Measurements from ENCODE around the gene TPCN1. TPM values are rescaled to one million over a fixed set of nuclear protein-coding genes. Genes with fewer than 3 reads are reported as not detected.

Gene TPCN1
- total RNA-seq, 1 donor from 2014 or later, result 51.9 TPM

- intact Hi-C loops (cut with DNase I), result no loop called here
- ATAC-seq (peak; percentile 91), DNase-seq (peak; percentile 94)
- peaks cover 22% of the 10 kb centered on the region for H3K4me1 ChIP-seq
- H3K4me3 ChIP-seq, result peak overlapping the region; percentile 79
- H3K9me3 ChIP-seq, result no peaks in the 10 kb centered on the region
- TF ChIP-seq CTCF (IDR thresholded peaks at IDR 0.05), result no peak
- H3K27ac ChIP-seq, result peak overlapping the region; percentile 98
- H3K36me3 ChIP-seq, result peaks cover 13% of the 10 kb centered on the region
- H3K27me3 ChIP-seq, result no peaks in the 10 kb centered on the region
These were observed 36.4 kb upstream of the TPCN1 start for GRCh38 chr12:113184900-113185179.

- ATAC-seq, result peak; percentile 91
These were observed 35.9 kb upstream of the TPCN1 start, which contains the start of the genes DDX54 and RITA1 for GRCh38 chr12:113185180-113186032. Gene DDX54, minus strand, starts transcription at chr12:113185478. Its CDS starts 27 bp downstream, at chr12:113185451. Gene RITA1, plus strand, starts transcription at chr12:113185721. Its CDS starts 1,026 bp downstream, at chr12:113186747.

GRCh38 chr12:113186033-113186365 lies 35.3 kb upstream of the TPCN1 start:
- no peaks in the 10 kb centered on the region for H3K9me3 ChIP-seq
- no peak for DNase-seq
- peak overlapping the region; percentile 98 for H3K27ac ChIP-seq
- no peaks in the 10 kb centered on the region for H3K27me3 ChIP-seq
- no peak for ATAC-seq
- TF ChIP-seq CTCF (IDR thresholded peaks at IDR 0.05), result no peak
- intact Hi-C loops (cut with DNase I), result no loop called here
- peak overlapping the region; percentile 79 for H3K4me3 ChIP-seq
- H3K4me1 ChIP-seq, result peaks cover 22% of the 10 kb centered on the region
- peaks cover 8% of the 10 kb centered on the region for H3K36me3 ChIP-seq

More at GRCh38 chr12:113185180-113186032, 35.9 kb upstream of the TPCN1 start, which contains the start of the genes DDX54 and RITA1:
- Histone ChIP-seq H3K27me3 (no peaks in the 10 kb centered on the region), H3K9me3 (no peaks in the 10 kb centered on the region), H3K36me3 (peaks cover 10% of the 10 kb centered on the region), H3K27ac (peak within 1 kb of the TSS; percentile 98), H3K4me3 (peak within 1 kb of the TSS; percentile 79), H3K4me1 (peaks cover 22% of the 10 kb centered on the region)
- intact Hi-C loops (cut with DNase I), result no loop called here
- DNase-seq, result peak; percentile 91
- no peak for TF ChIP-seq CTCF (IDR thresholded peaks at IDR 0.05)

- peaks cover 22% of the 10 kb centered on the region for H3K4me1 ChIP-seq
- no peaks in the 10 kb centered on the region for H3K27me3 ChIP-seq
- no peaks in the 10 kb centered on the region for H3K9me3 ChIP-seq
- H3K36me3 ChIP-seq, result peaks cover 15% of the 10 kb centered on the region
- no peak overlapping the region for H3K4me3 ChIP-seq
- no peak overlapping the region for H3K27ac ChIP-seq
- TF ChIP-seq CTCF (IDR thresholded peaks at IDR 0.05), result no peak
- no peak for DNase-seq
- no peak for ATAC-seq
- intact Hi-C loops (cut with DNase I), result no loop called here
These were observed 34.5 kb upstream of the TPCN1 start for GRCh38 chr12:113186666-113187325.

GRCh38 chr12:113189361-113189760 lies 31.9 kb upstream of the TPCN1 start:
- Histone ChIP-seq H3K27ac (no peak overlapping the region), H3K9me3 (no peaks in the 10 kb centered on the region), H3K4me1 (peaks cover 19% of the 10 kb centered on the region), H3K27me3 (no peaks in the 10 kb centered on the region), H3K4me3 (no peak overlapping the region), H3K36me3 (peaks cover 20% of the 10 kb centered on the region)
- intact Hi-C loops (cut with DNase I), result no loop called here
- DNase-seq (no peak), ATAC-seq (peak; percentile 2)
- TF ChIP-seq CTCF (IDR thresholded peaks at IDR 0.05), result no peak

Data from upper lobe of right lung (tissue), 1 donor.